Panc1 (cell line): ENCODE measurements around the gene DYNLT1. TPM values are rescaled to one million over a fixed set of nuclear protein-coding genes. Genes with fewer than 3 reads are reported as not detected.
"Not testable (repeated sequence)": the region's sequence is repeated elsewhere in the genome, so short reads cannot be mapped to it uniquely, and the experiment has no call there.

ENCODE experiments used
- ATAC-seq: fragments of 200-7000 bp; cut with Tn5 transposase; 2 replicates; pipeline ENCODE4 v1.9.1; 2020; ENCODE audit warnings: mild to moderate bottlenecking, moderate library complexity
- BruUV-seq: library from RNA; stranded (reverse); fragments of 400-500 nt; replicated peaks from 2 replicates; lab custom pipeline; 2021; lab: Mats Ljungman, UMichigan
- CTCF ChIA-PET: fragments of 300-600 bp; sonication (Branson Sonifier 250); formaldehyde crosslinking; loops from one replicate; lab custom pipeline; 2022; ENCODE audit warnings: antibody characterized with exemption; lab: Charles Lee
- POLR2A ChIA-PET: fragments of 300-600 bp; sonication (Branson Sonifier 250); formaldehyde crosslinking; loops from one replicate; lab custom pipeline; 2022; ENCODE audit warnings: antibody characterized with exemption; lab: Charles Lee
- DNase-seq: peaks from one replicate; pipeline ENCODE4 v3.0.0-alpha.2; 2010; ENCODE audit warnings: low read depth, low spot score
- H3K27ac ChIP-seq: 2 replicates; pipeline ENCODE4 v1.5.1; 2011; ENCODE audit warnings: mild to moderate bottlenecking, low read length, inconsistent platforms
- H3K27me3 ChIP-seq: fragments of 200-500 bp; sonication (Bioruptor generic); 2 replicates; pipeline ENCODE4 v1.6.0; 2014; ENCODE audit warnings: low read length, inconsistent platforms; ENCODE audit not compliant: control insufficient read depth, insufficient read depth
- H3K36me3 ChIP-seq: fragments of 200-500 bp; sonication (Bioruptor generic); 2 replicates; pipeline ENCODE4 v1.5.1; 2014; ENCODE audit warnings: inconsistent platforms, mild to moderate bottlenecking, low read length, moderate library complexity; ENCODE audit not compliant: control insufficient read depth, insufficient read depth
- H3K4me1 ChIP-seq: 2 replicates; pipeline ENCODE4 v1.5.1; 2011; ENCODE audit warnings: inconsistent platforms, mild to moderate bottlenecking, low read length, moderate library complexity; ENCODE audit not compliant: control insufficient read depth, insufficient read depth
- H3K4me3 ChIP-seq, 2 experiments: 2 replicates each; pipeline ENCODE4 v1.5.1; 2011 to 2012; ENCODE audit warnings: low read depth in 2 of 2, low read length in 2 of 2, mild to moderate bottlenecking in 2 of 2, inconsistent platforms in 1 of 2, moderate library complexity in 1 of 2
- H3K9me3 ChIP-seq: fragments of 200-500 bp; sonication (Bioruptor generic); 2 replicates; pipeline ENCODE4 v1.5.1; 2014; ENCODE audit warnings: low read depth, mild to moderate bottlenecking, inconsistent platforms, low read length, moderate library complexity; ENCODE audit not compliant: control insufficient read depth, insufficient read depth
- POLR2AphosphoS5 ChIP-seq: IDR thresholded peaks from 2 replicates; pipeline ENCODE4 v1.6.1; 2012; ENCODE audit warnings: mild to moderate bottlenecking, low read depth, low read length, moderate library complexity
- SIN3A ChIP-seq: IDR thresholded peaks from 2 replicates; pipeline ENCODE4 v1.6.1; 2012; ENCODE audit warnings: low read depth, mild to moderate bottlenecking, low read length, moderate library complexity, borderline replicate concordance; ENCODE audit not compliant: insufficient read depth
- TCF7L2 ChIP-seq: IDR thresholded peaks from 2 replicates; pipeline ENCODE4 v1.6.1; 2011; ENCODE audit warnings: mild to moderate bottlenecking, low read depth, low read length, inconsistent platforms
- in situ Hi-C: cut with HindIII; loops from 2 replicates; pipeline ENCODE4 v1.10.0; 2016; ENCODE audit warnings: low sequenced_read_pairs, low pct_unique_long_range_greater_than_20kb
- intact Hi-C: fragments of 100-400 bp; cut with micrococcal nuclease; formaldehyde crosslinking; loops from one replicate; pipeline ENCODE4 v1.10.0; 2022; ENCODE audit not compliant: unreplicated experiment
- total RNA-seq: library from RNA; stranded (reverse); gene quantifications from one replicate; pipeline ENCODE4 v1.2.1, GENCODE V29; 2021; ENCODE audit not compliant: unreplicated experiment
- TF ChIP-seq, protein P1 (sequence below), 2 experiments: IDR thresholded peaks; 2 replicates each; pipeline ENCODE4 v1.6.1; 2011 to 2012; ENCODE audit warnings: low read depth in 2 of 2, control low read depth in 1 of 2, low read length in 1 of 2, mild to moderate bottlenecking in 1 of 2, moderate library complexity in 1 of 2; ENCODE audit not compliant: insufficient read depth in 1 of 2
- TF ChIP-seq, protein P2 (sequence below): fragments of 450-650 bp; IDR thresholded peaks from 2 replicates; pipeline ENCODE4 v1.5.1; 2017; ENCODE audit warnings: mild to moderate bottlenecking

Gene DYNLT1
- total RNA-seq, 1 experiment from 2014 or later = 137 TPM

DNA sequence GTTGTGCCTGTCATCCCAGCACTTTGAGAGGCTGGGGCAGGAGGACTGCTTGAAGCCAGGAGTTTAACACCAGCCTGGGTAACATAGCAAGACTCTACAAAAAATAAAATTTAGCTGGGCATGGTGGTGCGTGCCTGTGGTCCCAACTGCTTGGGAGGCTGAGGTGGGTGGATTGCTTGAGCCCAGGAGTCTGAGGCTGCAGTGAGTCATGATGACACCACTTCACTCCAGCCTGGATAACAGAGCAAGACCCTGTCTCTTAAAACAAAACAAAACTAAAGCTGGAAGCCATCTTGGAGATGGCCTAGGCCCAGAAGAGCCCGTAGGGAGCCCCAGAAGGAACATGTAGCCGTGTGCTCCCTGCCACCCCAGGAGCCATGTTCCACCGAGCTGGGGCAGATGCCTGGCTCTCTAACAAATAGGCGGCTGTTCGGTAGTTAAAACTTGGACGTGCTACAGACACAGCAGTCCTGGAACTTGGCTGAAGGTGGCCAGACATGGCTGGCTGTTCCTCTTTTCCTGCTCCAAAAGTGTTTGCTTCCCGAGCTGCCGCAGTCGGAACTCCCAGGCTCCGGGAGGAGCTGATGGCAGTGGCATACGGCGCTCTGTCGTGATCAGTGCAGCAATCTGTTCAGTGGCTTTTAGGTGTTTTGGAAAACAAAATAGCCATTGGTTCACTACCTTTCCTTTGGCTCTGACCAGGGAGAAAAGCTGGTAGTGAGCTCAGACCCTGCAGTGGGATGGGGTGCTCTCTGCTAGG, 37.0 kb downstream of the DYNLT1 start:
- Histone ChIP-seq H3K4me3 (no peak overlapping the region), H3K27me3 (no peaks in the 10 kb centered on the region), H3K27ac (no peak overlapping the region), H3K36me3 (peaks cover 20% of the 10 kb centered on the region), H3K9me3 (no peaks in the 10 kb centered on the region), H3K4me1 (no peaks in the 10 kb centered on the region)
- DNase-seq = no peak
- no TSS peak for BruUV-seq
- ATAC-seq = no peak
- POLR2A ChIA-PET = no interaction called here
- TF ChIP-seq TCF7L2 = no peak
- TF ChIP-seq, protein P1, sequence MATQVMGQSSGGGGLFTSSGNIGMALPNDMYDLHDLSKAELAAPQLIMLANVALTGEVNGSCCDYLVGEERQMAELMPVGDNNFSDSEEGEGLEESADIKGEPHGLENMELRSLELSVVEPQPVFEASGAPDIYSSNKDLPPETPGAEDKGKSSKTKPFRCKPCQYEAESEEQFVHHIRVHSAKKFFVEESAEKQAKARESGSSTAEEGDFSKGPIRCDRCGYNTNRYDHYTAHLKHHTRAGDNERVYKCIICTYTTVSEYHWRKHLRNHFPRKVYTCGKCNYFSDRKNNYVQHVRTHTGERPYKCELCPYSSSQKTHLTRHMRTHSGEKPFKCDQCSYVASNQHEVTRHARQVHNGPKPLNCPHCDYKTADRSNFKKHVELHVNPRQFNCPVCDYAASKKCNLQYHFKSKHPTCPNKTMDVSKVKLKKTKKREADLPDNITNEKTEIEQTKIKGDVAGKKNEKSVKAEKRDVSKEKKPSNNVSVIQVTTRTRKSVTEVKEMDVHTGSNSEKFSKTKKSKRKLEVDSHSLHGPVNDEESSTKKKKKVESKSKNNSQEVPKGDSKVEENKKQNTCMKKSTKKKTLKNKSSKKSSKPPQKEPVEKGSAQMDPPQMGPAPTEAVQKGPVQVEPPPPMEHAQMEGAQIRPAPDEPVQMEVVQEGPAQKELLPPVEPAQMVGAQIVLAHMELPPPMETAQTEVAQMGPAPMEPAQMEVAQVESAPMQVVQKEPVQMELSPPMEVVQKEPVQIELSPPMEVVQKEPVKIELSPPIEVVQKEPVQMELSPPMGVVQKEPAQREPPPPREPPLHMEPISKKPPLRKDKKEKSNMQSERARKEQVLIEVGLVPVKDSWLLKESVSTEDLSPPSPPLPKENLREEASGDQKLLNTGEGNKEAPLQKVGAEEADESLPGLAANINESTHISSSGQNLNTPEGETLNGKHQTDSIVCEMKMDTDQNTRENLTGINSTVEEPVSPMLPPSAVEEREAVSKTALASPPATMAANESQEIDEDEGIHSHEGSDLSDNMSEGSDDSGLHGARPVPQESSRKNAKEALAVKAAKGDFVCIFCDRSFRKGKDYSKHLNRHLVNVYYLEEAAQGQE (IDR thresholded peaks at IDR 0.05; ENCODE audit: insufficient read depth in 1 of 2, low read depth in 2 of 2, low read length in 1 of 2) = no peak
- no peak for TF ChIP-seq SIN3A
- no peak for TF ChIP-seq POLR2AphosphoS5
- TF ChIP-seq, protein P2, sequence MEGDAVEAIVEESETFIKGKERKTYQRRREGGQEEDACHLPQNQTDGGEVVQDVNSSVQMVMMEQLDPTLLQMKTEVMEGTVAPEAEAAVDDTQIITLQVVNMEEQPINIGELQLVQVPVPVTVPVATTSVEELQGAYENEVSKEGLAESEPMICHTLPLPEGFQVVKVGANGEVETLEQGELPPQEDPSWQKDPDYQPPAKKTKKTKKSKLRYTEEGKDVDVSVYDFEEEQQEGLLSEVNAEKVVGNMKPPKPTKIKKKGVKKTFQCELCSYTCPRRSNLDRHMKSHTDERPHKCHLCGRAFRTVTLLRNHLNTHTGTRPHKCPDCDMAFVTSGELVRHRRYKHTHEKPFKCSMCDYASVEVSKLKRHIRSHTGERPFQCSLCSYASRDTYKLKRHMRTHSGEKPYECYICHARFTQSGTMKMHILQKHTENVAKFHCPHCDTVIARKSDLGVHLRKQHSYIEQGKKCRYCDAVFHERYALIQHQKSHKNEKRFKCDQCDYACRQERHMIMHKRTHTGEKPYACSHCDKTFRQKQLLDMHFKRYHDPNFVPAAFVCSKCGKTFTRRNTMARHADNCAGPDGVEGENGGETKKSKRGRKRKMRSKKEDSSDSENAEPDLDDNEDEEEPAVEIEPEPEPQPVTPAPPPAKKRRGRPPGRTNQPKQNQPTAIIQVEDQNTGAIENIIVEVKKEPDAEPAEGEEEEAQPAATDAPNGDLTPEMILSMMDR = no peak
- CTCF ChIA-PET = no interaction called here
- intact Hi-C loops (no loop called here), in situ Hi-C loops (no loop called here)

DNA sequence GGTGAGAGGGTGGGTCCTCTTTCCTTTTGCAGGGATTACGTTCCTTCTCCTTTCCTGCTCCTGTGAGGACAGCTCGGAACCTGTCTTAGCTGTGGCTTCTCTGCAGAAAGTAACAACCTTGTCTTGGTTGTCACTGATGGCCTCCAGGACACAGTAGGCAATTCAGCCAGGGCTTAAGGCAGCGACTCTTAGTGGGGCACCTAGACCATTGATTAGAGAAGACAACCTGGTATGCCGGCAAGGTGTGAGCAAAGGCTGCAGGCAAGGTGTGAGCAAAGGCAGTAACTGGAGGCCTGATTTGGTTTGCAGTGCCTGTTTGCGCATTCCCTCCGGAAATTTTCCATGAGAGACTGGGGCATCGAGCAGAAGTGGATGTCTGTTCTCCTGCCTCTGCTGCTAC, 37.6 kb downstream of the DYNLT1 start:
- ChIA-PET POLR2A (no interaction called here), CTCF (interaction anchor here (2.4 kb wide), 1 partner anchor 393 kb away, joined by 29 read pairs; no protein-coding TSS in a partner anchor)
- TF ChIP-seq, protein P1 (IDR thresholded peaks at IDR 0.05; ENCODE audit: insufficient read depth in 1 of 2, low read depth in 2 of 2, low read length in 1 of 2) = no peak
- TF ChIP-seq SIN3A (no peak), TCF7L2 (no peak), POLR2AphosphoS5 (no peak)
- TF ChIP-seq, protein P2 = no peak
- DNase-seq (no peak), ATAC-seq (no peak)
- H3K27ac ChIP-seq = no peak overlapping the region
- H3K9me3 ChIP-seq = no peaks in the 10 kb centered on the region
- H3K4me3 ChIP-seq = no peak overlapping the region
- peaks cover 19% of the 10 kb centered on the region for H3K36me3 ChIP-seq
- H3K27me3 ChIP-seq = no peaks in the 10 kb centered on the region
- no peaks in the 10 kb centered on the region for H3K4me1 ChIP-seq
- in situ Hi-C loops = no loop called here
- no TSS peak for BruUV-seq
- intact Hi-C loops = no loop called here

DNA sequence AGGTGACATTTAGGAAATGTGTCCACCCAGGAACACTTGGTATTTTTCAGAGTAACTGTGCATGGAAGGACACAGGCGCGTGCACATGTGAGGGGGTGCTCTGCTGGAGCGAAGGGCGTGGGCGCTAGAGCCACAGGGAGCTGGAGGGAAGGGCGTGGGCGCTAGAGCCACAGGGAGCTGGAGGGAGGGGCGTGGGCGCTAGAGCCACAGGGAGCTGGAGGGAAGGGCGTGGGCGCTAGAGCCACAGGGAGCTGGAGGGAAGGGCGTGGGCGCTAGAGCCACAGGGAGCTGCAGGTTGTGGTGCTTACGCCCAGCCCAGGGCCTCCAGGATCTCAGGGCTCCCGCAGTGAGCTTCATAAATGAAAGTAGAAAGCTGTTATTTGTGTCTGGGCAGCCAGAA, 38.5 kb downstream of the DYNLT1 start:
- H3K4me3 ChIP-seq, in situ Hi-C loops, BruUV-seq, intact Hi-C loops, DNase-seq, H3K27ac ChIP-seq, H3K4me1 ChIP-seq, ATAC-seq, H3K27me3 ChIP-seq, H3K9me3 ChIP-seq, POLR2A ChIA-PET: not testable (repeated sequence)
- H3K36me3 ChIP-seq = peaks cover 20% of the 10 kb centered on the region
- CTCF ChIA-PET = interaction anchor here (0.8 to 2.4 kb wide), 3 partner anchors 68 to 392 kb away, joined by 4 to 29 read pairs (median 5); no protein-coding TSS in a partner anchor
